Right lobe of liver (tissue), 6 donors: ENCODE data around the gene MAP1B. TPM values are rescaled to one million over a fixed set of nuclear protein-coding genes. Genes with fewer than 3 reads are reported as not detected.
A peak's percentile ranks its signal among the peaks of the same experiment; 100 is the strongest.

Experiments
- ATAC-seq, 4 donors: fragments of 200-7000 bp; cut with Tn5 transposase; one replicate each; pipeline ENCODE4 v1.9.1; 2020; ENCODE audit warnings: mild to moderate bottlenecking in 4 of 4, moderate library complexity in 4 of 4
- DNase-seq, 3 donors: peaks; one replicate each; pipeline ENCODE4 v3.0.0-alpha.2; 2020
- H3K27ac ChIP-seq, 3 donors: fragments of 200-600 bp; one replicate each; pipeline ENCODE4 v1.8.0; 2022
- H3K27me3 ChIP-seq, 2 donors: fragments of 200-600 bp; one replicate each; pipeline ENCODE4 v1.8.0; 2022
- H3K36me3 ChIP-seq, 4 donors: fragments of 200-600 bp; sonication (generic) in 1 of 4; one replicate each; pipeline versions ENCODE4 v1.5.1 to v1.8.0; 2017 to 2022; ENCODE audit warnings: control low read depth in 1 of 4
- H3K4me1 ChIP-seq, 4 donors: fragments of 200-600 bp; sonication (generic) in 1 of 4; one replicate each; pipeline versions ENCODE4 v1.5.1 to v1.8.0; 2017 to 2022; ENCODE audit warnings: control low read depth in 1 of 4
- H3K4me3 ChIP-seq, 3 donors: fragments of 200-600 bp; one replicate each; pipeline ENCODE4 v1.8.0; 2022
- H3K9me3 ChIP-seq, 4 donors: fragments of 200-600 bp; sonication (generic) in 1 of 4; one replicate each; pipeline versions ENCODE4 v1.5.1 to v1.8.0; 2017 to 2022; ENCODE audit warnings: control low read depth in 1 of 4
- CTCF ChIP-seq, 4 donors: fragments of 200-600 bp in 3 of 4; fragments of 450-650 bp in 1 of 4; IDR thresholded peaks; one replicate each; pipeline versions ENCODE4 v1.5.1 to v1.8.0; 2016 to 2022; ENCODE audit warnings: antibody characterized with exemption in 4 of 4, mild to moderate bottlenecking in 2 of 4
- POLR2A ChIP-seq: fragments of 450-650 bp; IDR thresholded peaks from one replicate; pipeline ENCODE4 v1.6.1; 2017; ENCODE audit warnings: antibody characterized with exemption, mild to moderate bottlenecking
- WGBS: methylation state at CpG from one replicate; pipeline ENCODE4 v1.1.6; 2018; ENCODE audit warnings: low coverage, low lambda C conversion rate; ENCODE audit not compliant: insufficient coverage; ENCODE audit errors: missing lambda C conversion rate; 5-methylcytosine and 5-hydroxymethylcytosine counted together
- intact Hi-C, 2 donors: fragments of 100-400 bp; cut with DNase I; formaldehyde crosslinking; loops; one replicate each; pipeline versions ENCODE4 v1.11.2 to v1.14.1; 2022
- total RNA-seq, 6 experiments: library from RNA; depleted of rRNA in 2 of 6; stranded (reverse); fragments of >200 nt in 2 of 6; fragmentation: NEBNext Ultra II Directional in 3 of 6; extraction: Animal tissue kit (Norgen Biotek cat#: 25700) in 3 of 6; gene quantifications; one replicate each; pipeline versions ENCODE4 v1.1.0 to v1.2.4, GENCODE V29; 2016 to 2023
- donor health status: DM: no; HTN: yes; CAD: no.
- donor health status: DM: no; HTN: no; CAD: no.
- donor health status: DM: no; HTN: no; CAD: no.
- donor health status: DM: no; HTN: yes; CAD: no.
- donor health status: DM: no; HTN: yes; CAD: no.

The MAP1B gene
- total RNA-seq, 6 experiments from 2014 or later: 2.4 to 14.0 (median 5.3) TPM

GRCh38 chr5:72154076-72154756 lies 46.9 kb downstream of the MAP1B start:
- ATAC-seq (peak in 3 of 4 donors; percentile 35 to 64 (median 40)), DNase-seq (no peak)
- TF ChIP-seq POLR2A: no peak
- no peak for TF ChIP-seq CTCF (IDR thresholded peaks at IDR 0.05)
- Histone ChIP-seq H3K36me3 (no peaks in the 10 kb centered on the region), H3K9me3 (no peaks in the 10 kb centered on the region), H3K27ac (no peak overlapping the region), H3K4me1 (no peaks in the 10 kb centered on the region), H3K4me3 (no peak overlapping the region), H3K27me3 (no peaks in the 10 kb centered on the region)
- intact Hi-C loops: no loop called here
- 68% methylated on average over 5 of the region's 5 CpGs for WGBS

GRCh38 chr5:72156946-72157624 lies 49.8 kb downstream of the MAP1B start:
- H3K27me3 ChIP-seq: no peaks in the 10 kb centered on the region
- no peak for ATAC-seq
- TF ChIP-seq POLR2A (no peak), CTCF (IDR thresholded peaks at IDR 0.05) (no peak)
- H3K27ac ChIP-seq: no peak overlapping the region
- intact Hi-C loops: no loop called here
- no peaks in the 10 kb centered on the region for H3K9me3 ChIP-seq
- no peak for DNase-seq
- no peak overlapping the region for H3K4me3 ChIP-seq
- 59% methylated on average over 5 of the region's 5 CpGs for WGBS
- H3K36me3 ChIP-seq: no peaks in the 10 kb centered on the region
- no peaks in the 10 kb centered on the region for H3K4me1 ChIP-seq

- intact Hi-C loops: no loop called here
- Histone ChIP-seq H3K27ac (no peak overlapping the region), H3K9me3 (no peaks in the 10 kb centered on the region), H3K27me3 (no peaks in the 10 kb centered on the region), H3K4me1 (no peaks in the 10 kb centered on the region), H3K4me3 (no peak overlapping the region), H3K36me3 (no peaks in the 10 kb centered on the region)
- no peak for ATAC-seq
- no peak for DNase-seq
- 87% methylated on average over 3 of the region's 3 CpGs for WGBS
- TF ChIP-seq CTCF (IDR thresholded peaks at IDR 0.05): no peak
- no peak for TF ChIP-seq POLR2A
Observed at GRCh38 chr5:72157625-72157962, 50.3 kb downstream of the MAP1B start.

- no peaks in the 10 kb centered on the region for H3K36me3 ChIP-seq
- H3K27ac ChIP-seq: no peak overlapping the region
- H3K4me1 ChIP-seq: no peaks in the 10 kb centered on the region
- DNase-seq: no peak
- no peak for TF ChIP-seq POLR2A
- no peak for TF ChIP-seq CTCF (IDR thresholded peaks at IDR 0.05)
- no peak for ATAC-seq
- H3K27me3 ChIP-seq: no peaks in the 10 kb centered on the region
- H3K9me3 ChIP-seq: no peaks in the 10 kb centered on the region
- 77% methylated on average over 3 of the region's 3 CpGs for WGBS
- no peak overlapping the region for H3K4me3 ChIP-seq
- intact Hi-C loops: no loop called here
Observed at GRCh38 chr5:72159501-72159911, 52.2 kb downstream of the MAP1B start.
